HG02970 (cell line): Measurements from ENCODE around the gene USP2.

Source experiments
- ATAC-seq: cut with Tn5 transposase; IDR thresholded peaks from one replicate; pipeline ENCODE4 v1.9.1; 2021; ENCODE audit warnings: mild to moderate bottlenecking, moderate library complexity, moderate number of reproducible peaks; ENCODE audit not compliant: unreplicated experiment, low FRiP score

Gene USP2

DNA sequence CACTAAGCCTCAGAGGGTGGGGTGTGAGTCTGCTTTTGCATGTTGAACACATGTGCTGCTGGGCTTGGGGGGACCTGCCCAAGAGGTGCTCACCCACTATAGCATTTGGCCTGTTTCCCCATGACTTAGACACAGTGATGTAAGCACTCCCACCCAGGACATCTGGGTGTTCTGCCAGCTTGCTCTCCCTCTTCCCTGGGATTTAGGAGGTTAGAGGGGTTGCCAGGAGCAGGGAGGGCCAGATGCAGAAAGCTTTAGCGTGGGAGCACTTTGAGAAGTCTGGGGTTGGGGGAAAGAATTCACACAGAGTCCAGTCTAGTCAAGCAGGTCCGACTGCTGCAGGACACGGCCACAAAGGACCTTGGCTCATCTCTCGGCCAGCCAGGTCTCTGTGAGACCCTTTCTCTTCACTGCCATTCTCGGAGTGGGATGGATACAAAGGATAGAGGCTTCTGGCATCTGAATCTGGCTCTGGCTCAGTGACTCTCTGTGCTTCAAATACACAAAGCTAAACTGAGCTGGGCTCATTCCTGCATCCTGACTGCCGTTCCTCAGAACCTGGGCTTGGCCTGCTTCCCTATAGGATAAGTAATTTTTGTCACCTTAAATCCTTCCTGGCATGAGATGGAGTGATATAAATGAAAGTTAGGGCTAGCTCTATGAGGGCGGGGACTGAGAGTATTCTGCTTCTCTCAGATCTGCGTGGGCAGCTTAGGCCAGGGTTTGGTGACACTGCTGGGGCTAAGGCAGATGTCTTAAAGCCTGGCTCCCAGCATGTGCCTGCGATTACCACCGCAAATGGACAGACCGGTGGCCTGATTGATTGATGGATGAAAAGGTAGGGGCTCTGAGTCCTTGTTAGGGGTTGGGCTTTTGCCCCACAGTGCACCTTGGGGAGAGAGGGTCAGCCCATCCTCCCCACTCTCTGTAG lies 14.5 kb downstream of the USP2 start:
- ATAC-seq: no peak

DNA sequence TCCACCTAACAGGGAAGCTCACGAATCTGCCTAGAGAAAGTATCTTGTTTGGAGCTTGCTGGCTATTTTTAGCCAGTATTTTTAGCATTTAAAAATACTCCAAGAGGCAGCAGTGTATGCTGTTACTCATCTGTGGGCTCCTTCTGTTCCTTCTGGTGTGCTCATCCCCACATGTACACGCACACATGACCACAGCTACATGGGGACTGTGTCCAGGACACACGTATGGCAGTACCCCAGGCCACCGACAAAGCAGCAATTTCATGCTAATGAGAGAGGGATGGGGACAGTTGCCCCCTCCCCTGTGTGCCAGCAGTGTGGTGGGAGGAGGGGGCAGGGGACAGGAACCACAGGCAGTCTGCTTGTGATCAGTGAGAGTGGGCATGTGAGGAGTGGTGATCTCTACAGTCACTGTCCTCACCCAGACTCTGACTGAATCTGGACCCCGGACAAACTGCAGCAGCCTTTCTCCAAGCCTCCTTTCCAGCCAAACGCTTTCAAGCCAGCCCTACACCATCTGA lies 16.4 kb downstream of the USP2 start:
- ATAC-seq: no peak

DNA sequence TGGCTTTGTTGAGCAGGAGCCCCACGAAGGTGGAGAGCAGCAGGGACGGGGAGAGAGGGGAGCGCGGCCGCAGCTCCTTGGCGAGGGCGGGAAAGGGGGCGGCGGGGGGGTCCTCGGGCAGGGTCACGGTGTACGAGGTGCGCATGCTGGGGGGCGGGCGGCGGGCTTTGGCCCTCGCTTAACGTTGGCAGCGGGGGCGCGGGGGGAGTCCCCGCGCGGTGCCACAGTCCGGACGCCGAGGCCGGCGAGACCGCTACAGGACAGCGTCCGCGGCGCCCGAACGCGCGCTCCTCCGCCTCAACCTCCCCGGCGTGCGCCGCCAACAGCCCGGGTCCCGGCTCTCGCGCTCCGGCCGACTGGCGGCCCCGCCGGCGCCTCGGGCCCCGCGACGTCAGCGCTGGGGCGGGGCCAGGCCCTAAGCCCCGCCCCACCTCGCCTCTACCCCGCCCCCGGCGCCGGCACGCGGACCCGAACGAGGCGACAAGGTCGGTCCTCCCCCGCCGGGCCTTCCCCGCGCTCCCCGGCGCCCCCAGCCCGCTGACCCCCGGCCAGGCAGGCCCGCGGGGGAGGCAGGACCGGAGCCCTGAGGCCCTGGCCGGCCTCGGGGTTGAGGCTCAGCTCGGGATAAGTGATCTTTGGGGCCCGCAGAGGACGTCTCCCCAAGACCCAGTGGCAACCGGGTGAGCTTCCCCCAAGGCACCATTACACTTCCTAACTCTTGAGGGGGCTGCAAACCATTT lies 17.5 kb downstream of the USP2 start:
- no peak for ATAC-seq

DNA sequence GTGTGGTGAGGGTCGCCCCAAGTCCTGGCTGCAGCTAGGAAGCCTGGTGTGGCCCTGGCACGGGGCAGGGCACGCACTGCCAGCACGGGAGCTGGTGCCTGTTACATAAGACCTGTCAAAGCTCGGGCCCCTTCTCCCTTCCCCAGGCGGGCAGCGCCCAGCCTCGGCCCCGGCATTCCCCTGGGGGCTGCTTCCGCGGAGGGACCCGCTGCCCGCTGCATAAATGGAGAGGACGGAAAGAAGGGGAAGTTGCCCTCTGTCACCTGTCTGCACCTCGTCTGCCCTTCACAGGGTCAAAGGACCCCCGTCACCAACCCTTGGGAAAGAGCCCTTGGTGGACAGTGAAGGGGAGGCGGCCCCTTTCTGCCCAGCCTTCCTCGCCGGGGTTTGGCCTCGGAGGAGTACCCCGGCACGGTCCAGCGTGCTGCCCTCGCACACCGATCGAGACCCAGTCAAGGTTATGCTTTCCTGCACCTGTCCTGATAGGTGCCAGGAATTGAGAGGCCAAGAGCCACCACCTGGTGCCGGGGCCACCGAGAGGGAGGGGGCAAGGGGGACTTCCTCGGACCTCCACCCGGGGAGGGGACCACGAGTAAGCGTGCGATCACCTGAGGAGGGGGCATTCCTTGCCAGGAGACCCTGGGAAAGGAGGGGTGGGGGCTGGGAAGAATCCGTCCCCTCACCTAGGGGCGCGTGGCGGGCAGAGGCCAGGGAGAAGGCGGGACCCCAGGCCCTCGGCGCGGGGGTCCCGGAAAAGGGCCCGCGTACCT lies 18.2 kb downstream of the USP2 start:
- ATAC-seq: no peak

DNA sequence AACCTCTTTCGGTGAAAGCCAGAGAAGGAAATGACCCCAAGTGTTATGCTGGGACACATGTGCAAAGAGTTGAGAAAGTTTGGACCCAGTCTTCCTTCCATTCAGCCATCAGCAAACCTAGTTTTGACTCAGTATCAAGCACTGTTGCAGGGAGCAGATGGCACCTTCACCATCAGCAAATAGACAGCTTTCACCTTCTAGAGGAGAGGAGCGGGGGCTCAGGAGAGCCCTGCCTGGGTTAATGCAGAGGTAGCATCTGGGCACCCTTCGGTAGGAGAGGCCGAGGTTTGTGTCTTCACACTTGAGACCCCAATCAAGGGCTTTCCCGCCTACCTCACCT lies 18.8 kb downstream of the USP2 start:
- no peak for ATAC-seq

DNA sequence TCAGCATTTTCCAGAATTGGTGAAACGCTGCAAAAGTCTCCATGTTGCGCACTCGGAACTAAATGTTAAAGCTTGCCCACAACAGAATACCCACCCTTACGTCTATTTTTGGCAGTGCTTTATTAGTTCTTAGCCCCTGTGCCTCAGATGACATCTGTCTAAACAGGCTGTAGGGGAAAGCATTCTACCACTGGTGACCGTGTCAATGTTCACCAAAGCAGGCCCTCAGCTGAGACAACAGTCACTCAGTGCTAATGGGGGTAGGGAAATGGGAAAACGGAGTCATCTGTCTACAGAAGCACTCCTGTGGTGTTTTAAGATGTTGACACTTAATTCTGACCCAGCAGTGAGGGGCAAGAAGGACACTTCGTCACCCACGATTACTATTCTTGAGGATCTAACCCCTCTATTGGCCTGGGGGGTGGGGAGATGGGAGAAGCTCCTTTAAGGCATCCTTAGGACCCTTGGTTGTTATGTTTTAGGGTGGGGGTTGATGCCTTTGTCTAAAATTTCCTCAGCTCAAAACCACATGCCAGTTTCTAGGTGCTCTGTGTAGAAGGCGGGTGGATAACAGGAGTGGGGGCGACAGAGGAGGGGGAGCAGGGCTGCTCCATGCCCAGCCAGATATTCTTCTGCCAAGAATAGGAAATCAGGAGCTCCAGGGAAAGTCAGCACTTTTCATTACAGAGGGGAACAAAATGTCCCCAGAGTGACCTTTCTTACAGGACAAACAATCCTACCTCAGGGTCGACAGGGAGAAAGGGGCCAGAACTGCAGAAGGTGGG lies 19.4 kb downstream of the USP2 start:
- no peak for ATAC-seq

DNA sequence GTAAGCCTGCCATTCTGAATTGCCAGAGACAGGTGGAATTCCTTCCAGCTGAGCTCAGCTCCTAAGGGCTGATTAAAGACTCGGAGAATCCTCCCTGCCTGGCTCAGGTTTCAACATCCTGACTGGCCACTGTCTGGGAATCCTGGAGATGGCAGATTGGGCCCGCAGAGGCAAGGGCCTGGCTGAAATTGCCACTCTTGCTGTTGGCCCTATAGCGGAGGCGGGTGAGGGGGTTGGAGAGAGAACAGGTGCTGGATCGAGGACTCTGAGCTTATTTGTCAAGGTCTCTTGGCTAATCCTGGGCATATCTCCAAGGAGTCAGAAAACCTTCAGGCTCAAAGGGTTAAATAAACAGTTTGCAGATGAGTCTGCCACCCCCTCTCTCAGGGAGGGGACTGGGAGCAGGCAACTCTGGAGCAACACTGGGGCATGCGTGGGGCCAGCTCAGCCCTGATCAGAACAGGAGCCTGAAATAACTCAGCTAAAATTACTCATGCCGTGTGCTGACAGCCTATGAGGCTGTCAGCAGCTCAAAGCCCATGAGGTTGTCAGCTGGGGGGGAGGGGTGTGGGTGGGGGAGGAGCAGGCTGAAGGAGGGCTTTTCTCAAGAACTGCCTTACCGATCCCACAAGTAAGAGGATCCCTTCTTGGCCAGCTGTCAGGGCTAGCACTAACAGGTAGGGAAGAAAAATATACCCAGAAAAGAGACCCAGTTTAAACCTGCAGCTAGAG lies 20.3 kb downstream of the USP2 start:
- ATAC-seq: no peak

DNA sequence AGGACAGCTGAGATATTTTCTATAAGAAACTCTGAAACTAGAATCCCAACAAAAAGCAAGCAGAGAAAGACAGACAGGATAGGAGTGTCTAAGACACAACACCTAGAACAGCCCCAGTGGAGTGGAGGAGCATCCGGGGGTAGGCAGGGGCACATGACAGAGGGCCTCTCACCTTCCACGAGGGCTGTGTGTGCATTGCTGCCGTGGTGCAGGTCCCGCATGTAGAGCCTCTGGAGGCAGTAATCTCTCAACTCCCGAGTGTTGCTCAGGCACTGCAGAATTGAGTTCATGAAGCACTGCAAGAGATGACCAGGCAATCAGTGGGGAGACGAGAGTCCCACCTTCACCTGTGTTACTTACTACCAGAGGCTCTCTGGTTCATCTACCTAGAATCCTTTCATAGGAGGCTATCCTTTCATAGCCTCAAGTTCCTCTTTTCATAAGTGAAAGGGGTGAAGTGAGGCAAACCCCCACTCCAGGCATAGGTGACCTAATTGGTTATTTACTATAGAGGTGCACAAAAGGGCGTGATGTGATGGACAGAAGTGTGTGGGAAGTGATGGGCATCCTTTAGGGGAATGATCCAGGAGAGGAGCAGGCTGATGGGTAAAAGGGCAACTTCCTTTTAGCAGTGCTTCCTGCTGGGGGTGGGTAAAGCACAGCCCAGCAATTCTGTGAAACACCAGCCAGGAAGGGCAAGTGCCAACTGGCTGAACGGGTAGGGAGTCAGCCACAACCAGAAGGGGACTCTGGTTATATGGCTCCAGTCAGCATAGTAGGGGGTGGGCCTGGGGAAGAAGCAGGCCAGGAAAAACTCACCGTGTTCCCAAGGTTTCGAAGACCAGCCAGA lies 21.9 kb downstream of the USP2 start:
- no peak for ATAC-seq

DNA sequence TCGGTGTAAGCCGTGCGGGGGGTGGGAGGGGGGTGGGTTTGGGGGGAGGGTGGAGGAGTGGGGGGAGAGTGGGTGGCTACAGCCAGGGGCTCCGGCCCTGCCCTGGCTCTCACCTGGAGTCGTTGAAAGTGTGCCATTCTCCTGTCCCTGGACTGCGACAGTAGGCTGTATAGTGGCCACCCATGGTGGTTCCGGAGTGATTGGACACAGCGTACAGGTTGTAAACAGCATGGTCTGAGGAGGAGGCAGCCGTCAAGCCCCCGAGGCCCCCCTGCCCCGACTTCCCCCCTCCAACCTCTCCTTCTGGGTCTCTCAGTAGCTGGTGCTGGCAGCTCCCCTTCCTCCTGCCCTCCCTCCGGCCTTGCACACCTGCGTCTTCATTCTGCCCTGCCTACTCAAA lies 24.4 kb downstream of the USP2 start:
- no peak for ATAC-seq

DNA sequence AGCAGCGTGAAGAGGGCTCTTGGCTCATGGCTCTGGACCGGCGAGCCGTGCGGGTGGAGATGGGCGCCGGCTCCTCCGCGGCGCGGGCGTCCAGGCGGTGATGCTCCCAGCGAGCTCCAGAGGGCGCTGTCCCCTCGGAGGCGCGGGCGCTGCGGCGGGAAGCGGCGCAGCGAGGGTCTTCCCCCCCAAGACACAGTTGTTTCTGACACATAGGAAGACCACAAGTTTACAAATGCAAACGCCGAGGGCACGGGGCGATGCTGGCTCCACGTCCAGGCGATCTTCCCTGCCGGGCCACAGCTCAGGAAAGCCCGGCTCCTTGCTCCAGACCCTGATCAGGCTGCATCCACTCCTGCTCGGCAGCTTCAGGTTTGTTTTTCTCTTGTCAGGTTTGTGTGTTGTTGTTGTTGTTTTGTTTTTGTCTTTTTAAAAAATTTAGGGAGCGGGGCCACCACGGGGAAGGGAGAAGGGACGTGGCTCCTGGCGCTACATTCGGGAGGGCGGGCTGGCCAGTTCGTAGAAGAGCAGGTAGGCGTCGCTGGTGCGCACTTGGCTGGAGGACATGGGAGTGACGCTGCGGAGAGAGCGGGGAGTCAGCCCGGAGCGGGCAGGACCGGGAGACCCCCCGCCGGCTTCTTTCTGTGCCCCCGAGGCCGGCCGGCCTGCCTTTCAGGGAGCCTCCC lies 25.0 kb downstream of the USP2 start:
- ATAC-seq: no peak

DNA sequence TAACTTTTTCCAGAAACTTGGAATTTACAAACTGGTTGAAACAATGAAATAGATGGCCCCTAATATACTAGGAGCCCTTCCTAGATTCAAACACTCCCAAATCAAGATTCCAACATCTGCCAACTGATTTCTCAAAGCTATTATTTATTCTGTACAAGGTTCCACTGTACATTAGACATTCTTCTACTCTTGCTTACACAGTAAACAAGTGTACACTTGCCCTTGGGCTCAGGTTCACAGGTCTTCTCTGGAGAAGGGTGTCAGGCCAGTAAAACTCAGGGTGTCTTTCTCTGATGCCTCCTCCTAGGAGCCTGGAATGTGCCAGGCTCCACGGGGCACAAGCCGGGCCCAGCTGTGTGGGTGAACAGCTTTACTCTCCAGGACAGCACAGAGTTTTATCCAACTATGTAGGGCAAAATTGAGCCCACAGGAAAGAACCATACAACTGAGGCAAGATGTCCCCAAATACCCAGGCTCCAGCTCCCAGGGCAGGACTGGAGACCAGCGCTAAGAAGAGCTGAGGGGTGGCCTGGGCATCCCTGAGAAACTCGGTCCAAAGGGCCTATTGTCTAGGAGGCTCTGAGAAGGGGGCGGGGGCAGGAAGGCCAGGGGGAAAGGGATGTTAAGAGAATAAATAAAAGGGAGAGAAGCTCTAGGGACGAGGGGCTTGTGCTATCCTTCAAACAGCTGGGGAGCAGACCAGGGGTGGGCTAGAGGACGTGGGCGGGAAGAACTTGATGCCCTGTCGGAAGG lies 26.2 kb downstream of the USP2 start:
- ATAC-seq: no peak

DNA sequence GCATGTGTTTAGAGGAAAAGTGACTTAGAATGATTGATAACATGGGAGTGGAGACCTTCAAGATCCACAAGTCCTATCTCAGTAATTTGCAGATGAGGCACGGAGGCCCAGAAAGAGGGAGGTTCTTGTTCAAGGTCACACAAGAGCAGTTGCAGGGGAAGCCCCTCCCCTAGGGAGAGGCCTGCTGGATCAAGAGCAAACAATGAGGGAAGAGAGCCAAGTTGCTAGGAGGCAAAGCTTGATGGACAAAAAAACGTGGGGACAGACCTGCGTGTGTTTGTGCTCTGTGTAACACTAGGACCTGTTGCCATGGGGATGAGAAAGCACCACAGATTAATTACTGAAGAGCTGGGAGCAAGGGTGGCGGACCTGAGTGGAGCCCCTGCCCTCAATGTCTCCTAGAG lies 28.6 kb downstream of the USP2 start:
- ATAC-seq: no peak

DNA sequence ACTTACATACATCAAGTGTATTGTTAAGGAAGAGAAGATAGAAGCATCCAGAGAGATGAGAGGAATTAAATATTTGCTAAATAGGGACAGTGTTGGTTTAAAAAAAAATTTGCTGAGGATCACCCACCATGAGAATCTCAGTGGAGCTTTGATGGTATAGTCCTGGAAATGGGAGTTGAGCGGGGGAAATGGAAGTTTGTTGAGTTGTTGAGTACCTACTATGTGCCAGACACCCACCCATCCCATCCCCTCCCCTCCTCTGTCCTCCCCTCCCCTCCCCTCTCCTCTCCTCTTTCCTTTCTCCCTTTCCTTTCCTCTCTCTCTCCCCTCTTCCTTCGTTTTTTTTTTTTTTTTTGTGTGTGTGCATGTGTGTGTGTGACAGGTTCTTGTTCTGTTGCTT lies 30.3 kb downstream of the USP2 start:
- no peak for ATAC-seq

DNA sequence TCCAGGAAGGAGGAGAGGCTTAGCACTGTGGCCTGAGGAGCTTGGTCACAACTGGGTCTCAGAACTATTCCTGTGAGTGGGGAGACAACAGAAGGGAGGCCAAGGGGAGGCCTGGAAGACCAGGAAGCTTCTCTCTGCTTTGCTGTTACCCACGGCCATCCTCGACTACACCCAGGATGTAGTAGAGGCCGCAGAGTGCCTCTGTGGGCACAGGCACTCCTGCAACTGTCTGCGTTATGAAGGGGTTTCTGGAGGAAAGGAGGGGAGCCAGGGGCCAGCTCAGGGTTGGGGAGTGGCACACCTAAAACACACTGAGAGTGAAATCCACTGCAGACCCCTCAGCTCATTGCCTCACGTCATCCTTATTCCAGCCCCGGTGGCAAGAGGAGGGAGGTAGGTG lies 31.2 kb downstream of the USP2 start:
- no peak for ATAC-seq

DNA sequence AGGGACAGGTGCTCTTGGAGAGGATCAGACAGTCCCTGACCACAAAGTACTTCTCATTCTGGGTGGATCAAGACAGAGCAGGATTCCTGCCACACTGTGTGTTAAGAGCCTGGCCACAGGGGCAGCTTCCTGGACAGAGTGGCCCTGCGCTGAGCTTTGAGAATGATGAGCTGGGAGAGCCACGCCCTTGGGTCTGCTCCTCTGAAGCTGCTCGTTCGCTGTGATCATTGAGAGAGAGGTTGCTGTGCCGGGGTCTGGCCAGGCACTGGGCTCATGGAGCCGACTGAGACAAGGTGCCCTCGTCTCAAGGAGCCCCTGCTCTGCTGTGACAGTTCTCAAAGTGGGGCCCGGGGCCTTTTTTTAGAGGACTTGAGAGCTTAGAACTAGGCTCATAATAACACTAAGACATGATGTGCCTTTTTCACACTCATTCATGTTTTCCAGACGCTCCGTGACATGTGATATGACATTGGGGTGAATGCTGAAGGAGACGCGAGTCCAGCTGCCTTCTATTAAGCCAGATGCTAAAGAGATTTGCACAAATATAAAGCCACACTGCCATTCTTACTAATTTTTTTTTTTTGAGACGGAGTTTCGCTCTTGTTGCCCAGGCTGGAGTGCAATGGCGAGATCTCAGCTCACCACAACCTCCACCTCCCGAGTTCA lies 33.4 kb downstream of the USP2 start:
- ATAC-seq: no peak

DNA sequence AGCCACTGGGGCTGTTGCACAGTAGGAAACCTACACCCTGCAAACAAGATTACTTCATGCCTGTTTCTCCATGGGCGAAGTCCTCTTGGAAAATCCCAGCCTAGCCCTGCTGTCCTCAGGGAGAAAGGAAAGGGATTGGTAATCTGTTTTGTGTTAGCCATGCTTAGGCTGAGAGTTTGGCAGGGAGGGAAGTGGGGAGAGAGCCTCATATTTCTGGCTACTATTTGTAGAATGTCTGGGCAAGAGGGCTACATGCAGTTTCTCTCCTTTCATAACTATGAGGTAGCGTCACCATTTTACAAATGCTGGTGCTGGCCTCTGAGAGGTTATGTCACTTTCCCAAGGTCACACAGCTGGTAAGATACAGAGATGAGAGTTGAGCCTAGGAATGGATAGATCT lies 34.2 kb downstream of the USP2 start:
- ATAC-seq: no peak

DNA sequence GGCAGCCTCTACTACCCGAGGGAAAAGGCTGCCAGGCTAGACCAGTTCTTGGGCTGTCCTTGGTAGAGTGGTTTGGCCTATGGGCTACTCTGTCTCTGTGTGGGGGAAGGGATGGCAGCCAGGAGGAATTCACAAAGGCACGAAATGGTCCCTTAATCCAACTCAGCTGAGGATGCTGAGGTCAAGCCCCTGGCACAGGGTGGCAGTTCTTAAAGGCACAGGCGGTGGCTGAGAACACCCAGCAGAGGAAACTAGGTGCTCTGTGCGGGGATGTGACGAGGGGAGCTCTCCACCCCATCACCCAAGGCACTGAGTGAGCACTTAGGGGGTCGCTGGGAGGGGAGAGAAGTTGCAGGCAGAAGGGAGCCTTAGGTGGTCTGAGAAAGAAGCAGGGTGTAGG lies 34.9 kb downstream of the USP2 start, which contains the start of gene MFRP:
Gene MFRP (minus strand): TSS at position 101 of the 400 bp plus-strand sequence. CDS start 192 bp downstream, outside the sequence.
- ATAC-seq: no peak
